Measurements from ENCODE around the gene PLS3.

DNA sequence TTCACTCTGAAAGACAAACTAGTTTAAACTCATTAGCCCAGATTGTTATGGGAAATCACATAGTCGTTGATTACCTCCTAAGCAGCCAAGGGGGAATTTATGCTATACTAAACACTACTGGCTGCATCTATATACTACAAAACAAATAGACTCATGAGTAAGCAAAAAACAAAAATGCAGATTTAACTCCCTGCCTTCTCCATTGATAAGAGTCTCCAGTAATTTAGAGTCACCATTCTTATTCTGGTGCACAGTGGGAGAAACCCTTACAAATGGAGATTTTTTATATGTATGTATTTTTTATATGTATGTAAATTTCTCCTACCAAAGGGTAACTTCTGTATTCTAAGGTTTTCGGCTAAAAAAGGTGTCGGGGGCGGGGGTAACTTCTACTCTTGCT, 126.6 kb downstream of the PLS3 start:
- TF ChIP-seq, protein P1, sequence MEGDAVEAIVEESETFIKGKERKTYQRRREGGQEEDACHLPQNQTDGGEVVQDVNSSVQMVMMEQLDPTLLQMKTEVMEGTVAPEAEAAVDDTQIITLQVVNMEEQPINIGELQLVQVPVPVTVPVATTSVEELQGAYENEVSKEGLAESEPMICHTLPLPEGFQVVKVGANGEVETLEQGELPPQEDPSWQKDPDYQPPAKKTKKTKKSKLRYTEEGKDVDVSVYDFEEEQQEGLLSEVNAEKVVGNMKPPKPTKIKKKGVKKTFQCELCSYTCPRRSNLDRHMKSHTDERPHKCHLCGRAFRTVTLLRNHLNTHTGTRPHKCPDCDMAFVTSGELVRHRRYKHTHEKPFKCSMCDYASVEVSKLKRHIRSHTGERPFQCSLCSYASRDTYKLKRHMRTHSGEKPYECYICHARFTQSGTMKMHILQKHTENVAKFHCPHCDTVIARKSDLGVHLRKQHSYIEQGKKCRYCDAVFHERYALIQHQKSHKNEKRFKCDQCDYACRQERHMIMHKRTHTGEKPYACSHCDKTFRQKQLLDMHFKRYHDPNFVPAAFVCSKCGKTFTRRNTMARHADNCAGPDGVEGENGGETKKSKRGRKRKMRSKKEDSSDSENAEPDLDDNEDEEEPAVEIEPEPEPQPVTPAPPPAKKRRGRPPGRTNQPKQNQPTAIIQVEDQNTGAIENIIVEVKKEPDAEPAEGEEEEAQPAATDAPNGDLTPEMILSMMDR (conservative IDR thresholded peaks at IDR 0.05; ENCODE audit: low read depth, low read length) = no peak
- TF ChIP-seq CEBPB (IDR thresholded peaks at IDR 0.05; ENCODE audit: low read depth, low read length) = no peak
- TF ChIP-seq, protein P2, sequence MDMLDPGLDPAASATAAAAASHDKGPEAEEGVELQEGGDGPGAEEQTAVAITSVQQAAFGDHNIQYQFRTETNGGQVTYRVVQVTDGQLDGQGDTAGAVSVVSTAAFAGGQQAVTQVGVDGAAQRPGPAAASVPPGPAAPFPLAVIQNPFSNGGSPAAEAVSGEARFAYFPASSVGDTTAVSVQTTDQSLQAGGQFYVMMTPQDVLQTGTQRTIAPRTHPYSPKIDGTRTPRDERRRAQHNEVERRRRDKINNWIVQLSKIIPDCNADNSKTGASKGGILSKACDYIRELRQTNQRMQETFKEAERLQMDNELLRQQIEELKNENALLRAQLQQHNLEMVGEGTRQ (IDR thresholded peaks at IDR 0.05; ENCODE audit: low read depth, low read length) = no peak
- no peak for TF ChIP-seq POLR2A (IDR thresholded peaks at IDR 0.05; ENCODE audit: low read depth, low read length)
- TF ChIP-seq, protein P3, sequence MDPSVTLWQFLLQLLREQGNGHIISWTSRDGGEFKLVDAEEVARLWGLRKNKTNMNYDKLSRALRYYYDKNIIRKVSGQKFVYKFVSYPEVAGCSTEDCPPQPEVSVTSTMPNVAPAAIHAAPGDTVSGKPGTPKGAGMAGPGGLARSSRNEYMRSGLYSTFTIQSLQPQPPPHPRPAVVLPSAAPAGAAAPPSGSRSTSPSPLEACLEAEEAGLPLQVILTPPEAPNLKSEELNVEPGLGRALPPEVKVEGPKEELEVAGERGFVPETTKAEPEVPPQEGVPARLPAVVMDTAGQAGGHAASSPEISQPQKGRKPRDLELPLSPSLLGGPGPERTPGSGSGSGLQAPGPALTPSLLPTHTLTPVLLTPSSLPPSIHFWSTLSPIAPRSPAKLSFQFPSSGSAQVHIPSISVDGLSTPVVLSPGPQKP (IDR thresholded peaks at IDR 0.05; ENCODE audit: borderline replicate concordance, low read depth, low read length) = no peak
- no peak for TF ChIP-seq MXI1 (IDR thresholded peaks at IDR 0.05; ENCODE audit: borderline replicate concordance, low read depth, low read length)
- TF ChIP-seq FOS (IDR thresholded peaks at IDR 0.05; ENCODE audit: low read depth, low read length) = no peak
- TF ChIP-seq SMC3 (IDR thresholded peaks at IDR 0.05; ENCODE audit: low read depth, low read length) = no peak
- no peak for TF ChIP-seq RAD21 (IDR thresholded peaks at IDR 0.05; ENCODE audit: low read length)
- TF ChIP-seq RCOR1 (IDR thresholded peaks at IDR 0.05; ENCODE audit: insufficient replicate concordance, low read length) = no peak
- TF ChIP-seq MAFK (IDR thresholded peaks at IDR 0.05; ENCODE audit: low read depth, low read length) = no peak
- TF ChIP-seq MAZ (IDR thresholded peaks at IDR 0.05; ENCODE audit: borderline replicate concordance, low read depth, low read length) = no peak
- TF ChIP-seq RFX5 (IDR thresholded peaks at IDR 0.05; ENCODE audit: low read depth, low read length) = no peak
- TF ChIP-seq BHLHE40 (IDR thresholded peaks at IDR 0.05; ENCODE audit: low read depth, low read length) = no peak

Data from IMR-90 (cell line).